ENCODE results near the gene TIAL1. TPM values are rescaled to one million over a fixed set of nuclear protein-coding genes. Genes with fewer than 3 reads are reported as not detected.

TIAL1 gene
- total and polyA plus RNA-seq, 2 experiments from 2014 or later: 92.6 to 131 TPM

- TF ChIP-seq ZNF114 (CRISPR knock-in tag; IDR thresholded peaks at IDR 0.05) (no peak), EZH2 (IDR thresholded peaks at IDR 0.05; ENCODE audit: low read depth, unreplicated experiment) (no peak), ZNF331 (CRISPR knock-in tag; IDR thresholded peaks at IDR 0.05; ENCODE audit: low read depth) (no peak), ETS1 (IDR thresholded peaks at IDR 0.05) (no peak), CTCF (conservative IDR thresholded peaks at IDR 0.05; ENCODE audit: low read depth in 2 of 2) (no peak), ZNF462 (CRISPR knock-in tag; IDR thresholded peaks at IDR 0.05) (no peak), JUNB (IDR thresholded peaks at IDR 0.05; ENCODE audit: unreplicated experiment) (no peak), CREB1 (CRISPR knock-in tag; IDR thresholded peaks at IDR 0.05; ENCODE audit: low read depth) (no peak), EZH2phosphoT487 (IDR thresholded peaks at IDR 0.05; ENCODE audit: unreplicated experiment) (no peak), NANOG (IDR thresholded peaks at IDR 0.05; ENCODE audit: borderline replicate concordance) (no peak), REST (IDR thresholded peaks at IDR 0.05; ENCODE audit: unreplicated experiment) (no peak), POLR2AphosphoS5 (IDR thresholded peaks at IDR 0.05; ENCODE audit: low read depth) (no peak)
- Histone ChIP-seq H3K4me2 (no peak overlapping the region), H3K9me2 (ENCODE audit: insufficient read depth) (no peaks in the 10 kb centered on the region), H4K20me1 (replicated peaks; ENCODE audit: insufficient read depth) (no peaks in the 10 kb centered on the region), H3K4me3 (no peak overlapping the region), H3K36me3 (ENCODE audit: insufficient read depth) (no peaks in the 10 kb centered on the region), H3K4me1 (ENCODE audit: insufficient read depth) (no peaks in the 10 kb centered on the region), H3K27me3 (ENCODE audit: insufficient read depth) (no peaks in the 10 kb centered on the region), H3K27ac (ENCODE audit: low read depth) (no peak overlapping the region), H3F3A (replicated peaks; ENCODE audit: low read depth) (no peaks in the 10 kb centered on the region), H3K79me2 (replicated peaks; ENCODE audit: insufficient read depth) (no peaks in the 10 kb centered on the region), H2AFZ (no peak overlapping the region)
- H3K36me3 Mint-ChIP-seq (ENCODE audit: low read depth): no peaks in the 10 kb centered on the region
- H3K27me3 Mint-ChIP-seq (ENCODE audit: insufficient read depth, low read depth, poor library complexity): no peaks in the 10 kb centered on the region
- H3K9me3 Mint-ChIP-seq: no peaks in the 10 kb centered on the region; the same call in 2 of the 3 replicates
- ATAC-seq (no peak), DNase-seq (ENCODE audit: low spot score) (no peak)
- peaks cover 5% of the 10 kb centered on the region; the same call in 1 of the 3 replicates for H3K4me1 Mint-ChIP-seq
- H3K4me3 Mint-ChIP-seq: no peak overlapping the region
- H3K27ac Mint-ChIP-seq: no peak overlapping the region
Measured at GRCh38 chr10:119638982-119639381, 42.2 kb upstream of the TIAL1 start.
